ENCODE results near the gene XPO1.
"Not testable (repeated sequence)": the region's sequence is repeated elsewhere in the genome, so short reads cannot be mapped to it uniquely, and the experiment has no call there.

XPO1 gene

DNA sequence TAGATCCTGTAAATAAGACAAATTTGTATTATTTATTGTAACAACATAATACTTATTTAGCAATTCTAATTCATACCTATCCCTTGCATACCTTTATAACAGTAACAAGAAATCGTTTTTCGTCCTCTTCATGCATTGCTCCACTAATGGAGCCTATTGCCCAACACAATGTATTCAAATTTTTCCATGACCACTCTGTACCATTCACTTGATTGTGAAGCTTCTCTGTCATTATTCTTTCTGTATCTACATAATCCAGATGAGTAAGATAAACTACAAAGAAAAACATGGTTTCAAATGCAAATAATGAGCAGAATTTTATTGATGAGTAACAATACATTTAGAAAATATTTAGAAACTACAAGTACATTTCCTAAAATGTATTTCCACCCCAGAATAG lies 45.7 kb downstream of the XPO1 start:
- no peaks in the 10 kb centered on the region for H3K9me3 ChIP-seq (ENCODE audit: control extremely low read depth in 1 of 5, control insufficient read depth in 4 of 5, insufficient read depth in 2 of 5, low read depth in 1 of 5, low read length in 4 of 5)
- no peaks in the 10 kb centered on the region for H3K27me3 ChIP-seq (replicated peaks in 2 of 5; ENCODE audit: control insufficient read depth in 4 of 5, insufficient read depth in 5 of 5, low read length in 4 of 5)
- POLR2A ChIA-PET, result interaction anchor here (0.5 kb wide), 1 partner anchor 36 kb away, joined by 3 read pairs; no protein-coding TSS in a partner anchor
- H3K36me3 ChIP-seq (ENCODE audit: control insufficient read depth in 4 of 4, insufficient read depth in 4 of 4, low read length in 3 of 4), result peaks cover 21 to 83% (median 56%) of the 10 kb centered on the region in 4 experiments
- DNase-seq, result no peak
- peaks cover 0 to 16% (median 14%) of the 10 kb centered on the region in 4 experiments for H3K4me1 ChIP-seq (ENCODE audit: control extremely low read depth in 1 of 4, control insufficient read depth in 4 of 4, insufficient read depth in 4 of 4, low read length in 3 of 4)
- WGBS (ENCODE audit: insufficient coverage), result 100% methylated on average over 2 of the region's 2 CpGs
- H3K27ac ChIP-seq (ENCODE audit: insufficient read depth in 1 of 2, low read depth in 1 of 2, low read length in 2 of 2, poor library complexity in 1 of 2, severe bottlenecking in 2 of 2), result no peak overlapping the region
- CTCF ChIA-PET, result interaction anchor here (0.5 to 1.0 kb wide), 3 partner anchors 16 to 50 kb away, joined by 3 to 4 read pairs (median 3); no protein-coding TSS in a partner anchor
- H3K4me3 ChIP-seq (ENCODE audit: control insufficient read depth in 1 of 7, extremely low read depth in 1 of 7, insufficient read depth in 4 of 7, low read depth in 2 of 7, low read length in 6 of 7), result no peak overlapping the region

DNA sequence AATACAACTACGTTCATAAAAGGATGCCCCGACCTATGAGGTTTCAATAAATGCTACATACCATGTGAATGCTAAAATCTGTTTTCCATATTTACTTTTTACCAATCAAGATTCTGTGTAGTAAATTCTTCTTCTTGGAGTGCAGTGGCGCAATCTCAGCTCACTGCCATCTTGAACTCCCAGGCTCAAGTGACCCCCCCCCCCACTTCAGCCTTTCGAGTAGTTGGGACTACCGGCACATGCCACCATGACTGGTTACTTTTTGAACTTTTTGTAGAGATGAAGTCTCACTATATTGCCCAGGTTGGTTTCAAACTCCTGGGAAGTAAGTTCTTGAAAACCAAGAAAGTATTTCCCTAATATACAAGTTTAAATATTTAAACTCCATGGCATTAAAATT lies 52.9 kb downstream of the XPO1 start:
- peaks cover 19 to 81% (median 56%) of the 10 kb centered on the region in 4 experiments for H3K36me3 ChIP-seq (ENCODE audit: control insufficient read depth in 4 of 4, insufficient read depth in 4 of 4, low read length in 3 of 4)

DNA sequence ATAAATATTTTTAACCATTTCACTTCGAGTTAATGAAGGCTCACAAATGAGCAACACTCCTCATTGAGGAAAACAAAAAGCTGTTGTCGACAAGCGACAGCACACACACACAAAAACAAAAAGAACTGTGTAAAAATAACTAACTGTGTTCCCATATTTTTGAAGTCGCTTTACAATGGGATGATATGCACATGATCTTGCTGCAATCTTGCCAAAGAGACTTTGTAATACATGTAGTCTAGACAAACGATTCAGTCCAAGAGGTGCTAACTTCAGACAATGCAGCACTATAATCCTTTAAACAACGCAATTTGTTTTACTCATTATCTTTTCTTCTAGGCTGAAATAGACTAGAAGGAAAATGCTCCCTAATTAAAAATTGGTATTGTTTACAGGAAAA lies 60.1 kb downstream of the XPO1 start:
- H3K27me3 ChIP-seq (replicated peaks in 2 of 5; ENCODE audit: control insufficient read depth in 4 of 5, insufficient read depth in 5 of 5, low read length in 4 of 5), result no peaks in the 10 kb centered on the region
- H3K4me3 ChIP-seq (ENCODE audit: control insufficient read depth in 1 of 7, extremely low read depth in 1 of 7, insufficient read depth in 4 of 7, low read depth in 2 of 7, low read length in 6 of 7), result no peak overlapping the region
- peaks cover 7 to 63% (median 39%) of the 10 kb centered on the region in 4 experiments for H3K36me3 ChIP-seq (ENCODE audit: control insufficient read depth in 4 of 4, insufficient read depth in 4 of 4, low read length in 3 of 4)
- no peaks in the 10 kb centered on the region for H3K9me3 ChIP-seq (ENCODE audit: control extremely low read depth in 1 of 5, control insufficient read depth in 4 of 5, insufficient read depth in 2 of 5, low read depth in 1 of 5, low read length in 4 of 5)
- no peak for DNase-seq
- POLR2A ChIA-PET, result no interaction called here
- no peak overlapping the region for H3K27ac ChIP-seq (ENCODE audit: insufficient read depth in 1 of 2, low read depth in 1 of 2, low read length in 2 of 2, poor library complexity in 1 of 2, severe bottlenecking in 2 of 2)
- CTCF ChIA-PET, result interaction anchor here (1.2 kb wide), 1 partner anchor 52 kb away, joined by 3 read pairs; no protein-coding TSS in a partner anchor
- H3K4me1 ChIP-seq (ENCODE audit: control extremely low read depth in 1 of 4, control insufficient read depth in 4 of 4, insufficient read depth in 4 of 4, low read length in 3 of 4), result no peaks in the 10 kb centered on the region
- WGBS (ENCODE audit: insufficient coverage), result 100% methylated on average over 1 of the region's 6 CpGs

More for the DNA sequence above, 52.9 kb downstream of the XPO1 start:
- H3K4me3 ChIP-seq (ENCODE audit: control insufficient read depth in 1 of 7, extremely low read depth in 1 of 7, insufficient read depth in 4 of 7, low read depth in 2 of 7, low read length in 6 of 7), result no peak overlapping the region
- POLR2A ChIA-PET, result no interaction called here
- no peaks in the 10 kb centered on the region for H3K4me1 ChIP-seq (ENCODE audit: control extremely low read depth in 1 of 4, control insufficient read depth in 4 of 4, insufficient read depth in 4 of 4, low read length in 3 of 4)
- WGBS (ENCODE audit: insufficient coverage), result 93% methylated on average over 2 of the region's 5 CpGs
- no peak for DNase-seq
- no peaks in the 10 kb centered on the region for H3K9me3 ChIP-seq (ENCODE audit: control extremely low read depth in 1 of 5, control insufficient read depth in 4 of 5, insufficient read depth in 2 of 5, low read depth in 1 of 5, low read length in 4 of 5)
- H3K27me3 ChIP-seq (replicated peaks in 2 of 5; ENCODE audit: control insufficient read depth in 4 of 5, insufficient read depth in 5 of 5, low read length in 4 of 5), result no peaks in the 10 kb centered on the region
- H3K27ac ChIP-seq (ENCODE audit: insufficient read depth in 1 of 2, low read depth in 1 of 2, low read length in 2 of 2, poor library complexity in 1 of 2, severe bottlenecking in 2 of 2), result no peak overlapping the region
- CTCF ChIA-PET, result interaction anchor here (0.8 to 3.7 kb wide), 3 partner anchors 13 to 69 kb away, joined by 3 to 11 read pairs (median 3); no protein-coding TSS in a partner anchor

DNA sequence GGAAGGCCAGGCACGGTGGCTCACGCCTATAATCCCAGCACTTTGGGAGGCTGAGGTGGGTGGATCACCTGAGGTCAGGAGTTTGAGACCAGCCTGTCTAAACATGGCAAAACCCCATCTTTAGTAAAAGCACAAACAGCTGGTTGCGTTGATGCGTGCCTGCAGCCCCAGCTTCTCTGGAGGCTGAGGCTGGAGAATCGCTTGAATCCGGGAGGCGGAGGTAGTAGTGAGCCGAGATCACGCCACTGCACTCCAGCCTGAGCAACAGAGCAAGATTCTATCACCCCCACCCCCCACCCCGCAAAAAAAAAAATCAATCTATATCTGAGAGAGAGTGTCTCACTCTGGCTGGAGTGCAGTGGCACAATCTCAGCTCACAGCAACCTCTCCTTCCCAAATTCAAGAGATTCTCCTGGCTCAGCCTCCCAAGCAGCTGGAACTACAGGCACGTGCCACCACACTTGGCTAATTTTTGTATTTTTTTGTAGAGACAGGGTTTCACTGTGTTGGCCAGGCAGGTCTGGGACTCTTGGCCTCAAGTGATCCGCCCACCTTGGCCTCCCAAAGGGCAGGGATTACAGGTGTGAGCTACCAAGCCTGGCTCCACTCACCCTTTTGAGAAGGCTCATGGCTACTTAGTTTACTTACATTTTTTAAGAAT lies 61.1 kb downstream of the XPO1 start:
- H3K4me1 ChIP-seq (ENCODE audit: control extremely low read depth in 1 of 4, control insufficient read depth in 4 of 4, insufficient read depth in 4 of 4, low read length in 3 of 4); H3K27me3 ChIP-seq (replicated peaks in 2 of 5; ENCODE audit: control insufficient read depth in 4 of 5, insufficient read depth in 5 of 5, low read length in 4 of 5); H3K9me3 ChIP-seq (ENCODE audit: control extremely low read depth in 1 of 5, control insufficient read depth in 4 of 5, insufficient read depth in 2 of 5, low read depth in 1 of 5, low read length in 4 of 5); DNase-seq; H3K27ac ChIP-seq (ENCODE audit: insufficient read depth in 1 of 2, low read depth in 1 of 2, low read length in 2 of 2, poor library complexity in 1 of 2, severe bottlenecking in 2 of 2); H3K4me3 ChIP-seq (ENCODE audit: control insufficient read depth in 1 of 7, extremely low read depth in 1 of 7, insufficient read depth in 4 of 7, low read depth in 2 of 7, low read length in 6 of 7); POLR2A ChIA-PET: not testable (repeated sequence)
- CTCF ChIA-PET, result interaction anchor here (0.6 to 1.2 kb wide), 3 partner anchors 16 to 180 kb away, joined by 3 to 4 read pairs (median 3); no protein-coding TSS in a partner anchor
- 100% methylated on average over 4 of the region's 12 CpGs for WGBS (ENCODE audit: insufficient coverage)
- peaks cover 3 to 53% (median 30%) of the 10 kb centered on the region in 4 experiments for H3K36me3 ChIP-seq (ENCODE audit: control insufficient read depth in 4 of 4, insufficient read depth in 4 of 4, low read length in 3 of 4)

DNA sequence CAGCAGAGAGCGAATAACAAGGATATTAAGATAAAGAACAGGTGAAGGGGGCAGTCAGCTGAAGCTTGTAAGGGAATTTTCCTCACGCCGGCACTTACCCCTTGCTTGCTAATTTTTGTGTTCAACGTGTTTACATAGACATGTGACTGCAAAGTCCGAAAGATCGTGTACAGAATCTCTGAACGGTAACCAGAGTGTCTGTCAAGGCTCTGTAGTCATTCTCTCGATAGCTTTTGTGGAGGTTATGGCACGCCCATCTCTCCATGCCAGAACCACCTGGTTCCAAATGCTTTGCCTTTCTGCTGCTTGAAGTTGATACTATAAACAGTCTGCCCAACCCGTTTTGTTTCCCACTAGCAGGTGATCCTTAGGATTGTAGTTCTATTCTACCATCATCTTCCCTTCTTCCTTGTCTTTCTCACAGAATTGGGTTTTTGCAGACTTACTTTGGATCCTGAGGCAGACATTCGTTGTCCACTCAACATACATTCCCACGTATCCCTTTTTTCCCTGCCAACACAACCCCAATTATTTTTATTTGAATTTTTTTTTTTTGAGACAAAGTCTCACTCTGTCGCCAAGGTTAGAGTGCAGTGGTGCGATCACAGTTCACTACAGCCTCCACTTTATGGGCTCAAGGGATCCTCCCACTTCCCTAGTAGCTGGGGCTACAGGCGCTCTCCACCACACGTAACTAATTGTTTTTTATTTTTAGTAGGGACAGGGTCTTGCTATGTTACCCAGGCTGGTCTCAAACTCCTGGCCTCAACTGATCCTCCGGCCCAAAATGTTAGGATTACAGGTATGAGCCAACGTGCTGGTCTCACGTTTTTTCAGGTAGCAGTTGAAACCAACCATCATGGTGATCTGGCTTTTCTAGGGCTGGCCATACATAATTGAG lies 66.0 kb downstream of the XPO1 start:
- POLR2A ChIA-PET, result interaction anchor here (1.2 to 1.4 kb wide), 2 partner anchors 10 to 46 kb away, joined by 4 read pairs; no protein-coding TSS in a partner anchor
- peak in 2 of 3 donors; percentile 63 to 72 for DNase-seq
- Histone ChIP-seq H3K36me3 (ENCODE audit: control insufficient read depth in 4 of 4, insufficient read depth in 4 of 4, low read length in 3 of 4) (peaks cover 0 to 6% (median 2%) of the 10 kb centered on the region in 4 experiments), H3K4me3 (ENCODE audit: control insufficient read depth in 1 of 7, extremely low read depth in 1 of 7, insufficient read depth in 4 of 7, low read depth in 2 of 7, low read length in 6 of 7) (peak overlapping the region; percentile 71 to 98 (median 93)), H3K27me3 (replicated peaks in 2 of 5; ENCODE audit: control insufficient read depth in 4 of 5, insufficient read depth in 5 of 5, low read length in 4 of 5) (no peaks in the 10 kb centered on the region), H3K9me3 (ENCODE audit: control extremely low read depth in 1 of 5, control insufficient read depth in 4 of 5, insufficient read depth in 2 of 5, low read depth in 1 of 5, low read length in 4 of 5) (no peaks in the 10 kb centered on the region), H3K4me1 (ENCODE audit: control extremely low read depth in 1 of 4, control insufficient read depth in 4 of 4, insufficient read depth in 4 of 4, low read length in 3 of 4) (peaks cover 12 to 25% (median 17%) of the 10 kb centered on the region in 4 experiments), H3K27ac (ENCODE audit: insufficient read depth in 1 of 2, low read depth in 1 of 2, low read length in 2 of 2, poor library complexity in 1 of 2, severe bottlenecking in 2 of 2) (peak overlapping the region; percentile 99)
- CTCF ChIA-PET, result interaction anchor here (0.7 to 2.1 kb wide), 3 partner anchors 13 to 51 kb away, joined by 3 to 6 read pairs (median 4); no protein-coding TSS in a partner anchor
- 45% methylated on average over 19 of the region's 19 CpGs for WGBS (ENCODE audit: insufficient coverage)

DNA sequence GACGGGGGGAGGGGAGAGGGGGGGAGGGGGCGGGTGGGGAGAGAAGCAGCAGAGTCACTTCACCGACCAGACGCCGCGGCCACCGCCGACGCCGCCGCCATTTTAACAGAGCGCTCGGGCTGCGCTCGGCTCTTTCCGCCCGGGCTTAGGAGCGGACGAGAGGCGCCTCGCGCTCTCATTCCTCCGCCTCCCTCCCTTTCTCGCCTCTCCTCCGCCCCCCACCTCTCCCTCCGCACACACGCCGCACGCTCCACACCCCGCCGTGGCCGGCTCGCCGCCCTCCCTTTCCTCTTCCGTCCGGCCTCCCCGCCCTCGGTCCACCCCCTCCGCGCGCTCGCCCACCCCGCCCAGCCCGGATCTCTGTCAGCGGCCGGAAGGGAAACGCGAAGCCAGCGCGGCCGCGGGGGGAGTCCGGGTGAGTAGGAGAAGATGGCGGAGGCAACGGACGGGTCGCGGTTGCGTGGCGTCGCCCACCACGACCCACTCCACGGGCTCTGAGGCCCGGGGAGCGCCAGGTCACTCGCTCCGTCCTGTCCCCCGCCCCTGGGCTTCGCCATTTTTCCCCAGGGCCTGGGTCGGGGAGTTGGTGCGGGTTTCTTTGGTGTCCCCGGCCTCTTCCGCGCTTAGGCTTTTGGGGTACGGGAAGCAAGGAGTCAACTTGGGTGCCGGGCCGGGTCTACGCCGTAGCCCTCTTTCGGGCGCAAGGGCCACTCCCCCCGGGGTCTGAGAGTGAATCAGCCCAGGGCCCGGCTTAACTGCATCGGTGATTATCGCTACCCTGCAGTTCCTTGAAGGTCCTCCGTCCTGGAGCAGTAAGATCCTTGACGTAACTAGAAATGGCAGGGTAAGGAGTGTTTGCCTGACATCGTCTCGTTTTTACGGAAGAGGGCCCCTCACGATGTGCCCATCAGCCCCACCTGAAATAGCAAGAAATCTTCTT lies 66.9 kb downstream of the XPO1 start, which contains the start of gene USP34:
Gene USP34, minus strand, starts transcription at position 123 of the 940 bp plus-strand sequence. CDS start 395 bp downstream, outside the sequence.
- H3K27ac ChIP-seq (ENCODE audit: insufficient read depth in 1 of 2, low read depth in 1 of 2, low read length in 2 of 2, poor library complexity in 1 of 2, severe bottlenecking in 2 of 2), result peak within 1 kb of the TSS; percentile 99
- H3K36me3 ChIP-seq (ENCODE audit: control insufficient read depth in 4 of 4, insufficient read depth in 4 of 4, low read length in 3 of 4), result peaks cover 0 to 2% (median 0%) of the 10 kb centered on the region in 4 experiments
- POLR2A ChIA-PET, result interaction anchor here (0.6 to 1.2 kb wide), 2 partner anchors 45 to 794 kb away, joined by 3 to 4 read pairs; no protein-coding TSS in a partner anchor
- under 1% methylated on average over 65 of the region's 91 CpGs for WGBS (ENCODE audit: insufficient coverage)
- no peaks in the 10 kb centered on the region for H3K27me3 ChIP-seq (replicated peaks in 2 of 5; ENCODE audit: control insufficient read depth in 4 of 5, insufficient read depth in 5 of 5, low read length in 4 of 5)
- DNase-seq, result peak; percentile 98 to 99 (median 98)
- H3K4me3 ChIP-seq (ENCODE audit: control insufficient read depth in 1 of 7, extremely low read depth in 1 of 7, insufficient read depth in 4 of 7, low read depth in 2 of 7, low read length in 6 of 7), result peak within 1 kb of the TSS; percentile 86 to 98 (median 93)
- H3K9me3 ChIP-seq (ENCODE audit: control extremely low read depth in 1 of 5, control insufficient read depth in 4 of 5, insufficient read depth in 2 of 5, low read depth in 1 of 5, low read length in 4 of 5), result no peaks in the 10 kb centered on the region
- CTCF ChIA-PET, result interaction anchor here (1.2 to 2.1 kb wide), 2 partner anchors 45 to 50 kb away, joined by 4 to 6 read pairs; no protein-coding TSS in a partner anchor
- peaks cover 12 to 25% (median 18%) of the 10 kb centered on the region in 4 experiments for H3K4me1 ChIP-seq (ENCODE audit: control extremely low read depth in 1 of 4, control insufficient read depth in 4 of 4, insufficient read depth in 4 of 4, low read length in 3 of 4)
